Caco-2 (cell line): Measurements from ENCODE around the gene GRIN2A. TPM values are rescaled to one million over a fixed set of nuclear protein-coding genes. Genes with fewer than 3 reads are reported as not detected.

Experiments
- BruUV-seq: library from RNA; stranded (reverse); fragments of 400-500 nt; replicated peaks from 2 replicates; lab custom pipeline; 2021; lab: Mats Ljungman, UMichigan
- CTCF ChIA-PET: fragments of 300-600 bp; sonication (Branson Sonifier 250); formaldehyde crosslinking; loops from one replicate; lab custom pipeline; 2022; ENCODE audit warnings: antibody characterized with exemption; lab: Charles Lee
- POLR2A ChIA-PET: fragments of 300-600 bp; sonication (Branson Sonifier 250); formaldehyde crosslinking; loops from one replicate; lab custom pipeline; 2022; ENCODE audit warnings: antibody characterized with exemption; lab: Charles Lee
- DNase-seq, 2 experiments: peaks; one replicate each; pipeline versions ENCODE4 v3.0.0 to v3.0.0-alpha.2; 2020 to 2022
- H3K27me3 ChIP-seq: replicated peaks from 2 replicates; pipeline ENCODE4 v1.6.0; 2011; ENCODE audit warnings: low read length; ENCODE audit not compliant: control insufficient read depth, insufficient read depth
- H3K36me3 ChIP-seq: 2 replicates; pipeline ENCODE4 v1.5.1; 2011; ENCODE audit warnings: low read length; ENCODE audit not compliant: control insufficient read depth, insufficient read depth
- H3K4me1 ChIP-seq: fragments of 250-450 bp; sonication (Bioruptor Pico); 2 replicates; pipeline ENCODE4 v1.5.1; 2020; ENCODE audit warnings: mild to moderate bottlenecking
- H3K4me3 ChIP-seq: 2 replicates; pipeline ENCODE4 v1.5.1; 2011; ENCODE audit warnings: low read depth, mild to moderate bottlenecking, control low read depth, low read length
- H3K9me3 ChIP-seq: fragments of 250-450 bp; sonication (Bioruptor Pico); 2 replicates; pipeline ENCODE4 v1.5.1; 2020; ENCODE audit warnings: mild to moderate bottlenecking, moderate library complexity
- H3K27ac Mint-ChIP-seq: one replicate; pipeline ENCODE4 v1.8.0; 2022; ENCODE audit warnings: mixed read lengths; ENCODE audit not compliant: unreplicated experiment
- H3K27me3 Mint-ChIP-seq: one replicate; pipeline ENCODE4 v1.8.0; 2022; ENCODE audit warnings: mixed read lengths; ENCODE audit not compliant: insufficient read depth, unreplicated experiment
- H3K36me3 Mint-ChIP-seq: one replicate; pipeline ENCODE4 v1.8.0; 2022; ENCODE audit warnings: mild to moderate bottlenecking, mixed read lengths; ENCODE audit not compliant: insufficient read depth, unreplicated experiment
- H3K4me1 Mint-ChIP-seq: one replicate; pipeline ENCODE4 v1.8.0; 2022; ENCODE audit warnings: low read depth, mixed read lengths; ENCODE audit not compliant: unreplicated experiment
- H3K4me3 Mint-ChIP-seq: one replicate; pipeline ENCODE4 v1.8.0; 2022; ENCODE audit warnings: mild to moderate bottlenecking, moderate library complexity, mixed read lengths; ENCODE audit not compliant: unreplicated experiment
- H3K9me3 Mint-ChIP-seq: one replicate; pipeline ENCODE4 v1.8.0; 2022; ENCODE audit warnings: mixed read lengths; ENCODE audit not compliant: unreplicated experiment
- intact Hi-C: fragments of 100-400 bp; cut with micrococcal nuclease; formaldehyde crosslinking; loops from one replicate; pipeline ENCODE4 v1.10.0; 2022; ENCODE audit not compliant: unreplicated experiment
- total RNA-seq: library from RNA; stranded (reverse); gene quantifications from 2 replicates; pipeline ENCODE4 v1.2.3, GENCODE V29; 2022
- TF ChIP-seq, protein P1 (sequence below), 2 experiments: fragments of 200-600 bp in 1 of 2; IDR thresholded peaks; 1 replicate in 1 of 2; 2 replicates in 1 of 2; pipeline versions ENCODE4 v1.5.1 to v1.8.0; 2011 to 2022; ENCODE audit warnings: antibody characterized with exemption in 1 of 2, control low read depth in 1 of 2, inconsistent platforms in 1 of 2, low read depth in 1 of 2, low read length in 1 of 2, mild to moderate bottlenecking in 1 of 2, moderate library complexity in 1 of 2; ENCODE audit not compliant: insufficient read depth in 1 of 2, severe bottlenecking in 1 of 2, unreplicated experiment in 1 of 2

The GRIN2A gene
- total RNA-seq, 1 experiment from 2014 or later, result 0.54 TPM

DNA sequence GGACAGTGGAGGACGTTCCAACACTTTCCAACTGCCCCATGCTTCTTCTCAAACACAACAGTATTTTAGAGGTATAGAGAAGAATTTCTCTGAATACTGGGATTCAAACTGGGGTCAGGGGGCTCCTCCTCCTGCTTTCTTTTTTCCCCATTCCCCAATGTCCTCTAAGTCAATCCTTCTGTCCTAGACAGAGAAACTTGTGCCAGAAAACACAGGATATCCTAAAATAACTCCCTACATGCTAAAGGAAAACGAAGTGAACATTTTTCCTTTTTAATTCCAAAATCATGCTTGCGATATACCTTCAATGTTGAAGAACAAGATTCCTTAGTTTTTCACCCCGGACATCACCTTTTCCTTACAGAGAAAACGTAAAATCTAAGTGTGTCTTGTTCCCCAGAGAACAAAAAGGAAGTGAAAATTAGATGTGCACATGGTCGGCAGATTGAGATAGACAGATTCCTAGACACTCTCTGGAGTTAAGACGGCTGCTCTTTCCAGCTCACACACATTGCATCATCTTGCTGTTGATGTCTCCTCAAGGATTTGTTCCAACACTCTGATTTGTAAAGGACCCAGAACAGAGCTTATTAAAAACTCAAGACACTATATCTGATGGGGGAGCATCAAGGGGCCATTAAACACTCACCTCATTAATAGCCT, 228.2 kb downstream of the GRIN2A start:
- H3K4me1 ChIP-seq, result no peaks in the 10 kb centered on the region
- CTCF ChIA-PET, result no interaction called here
- H3K27me3 ChIP-seq, result no peaks in the 10 kb centered on the region; the same call in 1 of the 2 replicates
- POLR2A ChIA-PET, result no interaction called here
- Mint-ChIP-seq H3K4me1 (peaks cover 7% of the 10 kb centered on the region), H3K27ac (no peak overlapping the region), H3K9me3 (no peaks in the 10 kb centered on the region), H3K36me3 (no peaks in the 10 kb centered on the region), H3K4me3 (no peak overlapping the region), H3K27me3 (peaks cover 26% of the 10 kb centered on the region)
- H3K4me3 ChIP-seq, result no peak overlapping the region
- DNase-seq, result no peak
- no TSS peak for BruUV-seq
- intact Hi-C loops, result no loop called here
- H3K36me3 ChIP-seq, result no peaks in the 10 kb centered on the region
- H3K9me3 ChIP-seq, result no peaks in the 10 kb centered on the region
- TF ChIP-seq, protein P1, sequence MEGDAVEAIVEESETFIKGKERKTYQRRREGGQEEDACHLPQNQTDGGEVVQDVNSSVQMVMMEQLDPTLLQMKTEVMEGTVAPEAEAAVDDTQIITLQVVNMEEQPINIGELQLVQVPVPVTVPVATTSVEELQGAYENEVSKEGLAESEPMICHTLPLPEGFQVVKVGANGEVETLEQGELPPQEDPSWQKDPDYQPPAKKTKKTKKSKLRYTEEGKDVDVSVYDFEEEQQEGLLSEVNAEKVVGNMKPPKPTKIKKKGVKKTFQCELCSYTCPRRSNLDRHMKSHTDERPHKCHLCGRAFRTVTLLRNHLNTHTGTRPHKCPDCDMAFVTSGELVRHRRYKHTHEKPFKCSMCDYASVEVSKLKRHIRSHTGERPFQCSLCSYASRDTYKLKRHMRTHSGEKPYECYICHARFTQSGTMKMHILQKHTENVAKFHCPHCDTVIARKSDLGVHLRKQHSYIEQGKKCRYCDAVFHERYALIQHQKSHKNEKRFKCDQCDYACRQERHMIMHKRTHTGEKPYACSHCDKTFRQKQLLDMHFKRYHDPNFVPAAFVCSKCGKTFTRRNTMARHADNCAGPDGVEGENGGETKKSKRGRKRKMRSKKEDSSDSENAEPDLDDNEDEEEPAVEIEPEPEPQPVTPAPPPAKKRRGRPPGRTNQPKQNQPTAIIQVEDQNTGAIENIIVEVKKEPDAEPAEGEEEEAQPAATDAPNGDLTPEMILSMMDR (IDR thresholded peaks at IDR 0.05; ENCODE audit: insufficient read depth in 1 of 2, low read depth in 1 of 2, low read length in 1 of 2, severe bottlenecking in 1 of 2, unreplicated experiment in 1 of 2), result no peak

DNA sequence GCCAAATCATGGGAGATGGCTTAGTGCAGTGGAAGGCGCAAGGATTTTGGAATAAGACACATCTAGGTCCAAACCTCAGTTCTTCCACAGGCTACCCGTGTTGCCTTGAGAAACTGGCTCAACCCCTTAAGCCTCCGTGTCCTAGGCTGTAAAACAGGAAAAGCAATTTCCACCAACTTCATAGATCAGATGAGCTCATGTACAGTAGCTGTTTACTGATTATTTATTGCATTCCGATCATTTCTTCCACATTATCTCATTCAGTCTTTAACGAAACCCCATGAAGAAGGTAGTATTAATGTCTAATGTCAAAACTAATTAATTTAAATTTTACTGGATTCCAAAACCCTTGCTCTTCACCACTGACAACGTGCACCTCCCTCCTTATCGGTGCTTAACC, 231.6 kb downstream of the GRIN2A start:
- H3K4me3 Mint-ChIP-seq, result no peak overlapping the region
- H3K27ac Mint-ChIP-seq, result no peak overlapping the region
- intact Hi-C loops, result no loop called here
- H3K9me3 Mint-ChIP-seq, result no peaks in the 10 kb centered on the region
- H3K9me3 ChIP-seq, result no peaks in the 10 kb centered on the region
- peaks cover 7% of the 10 kb centered on the region for H3K4me1 Mint-ChIP-seq
- no TSS peak for BruUV-seq
- H3K4me1 ChIP-seq, result no peaks in the 10 kb centered on the region
- ChIA-PET CTCF (no interaction called here), POLR2A (no interaction called here)
- H3K36me3 Mint-ChIP-seq, result no peaks in the 10 kb centered on the region
- DNase-seq, result no peak
- peaks cover 30% of the 10 kb centered on the region for H3K27me3 Mint-ChIP-seq
- no peaks in the 10 kb centered on the region for H3K36me3 ChIP-seq
- no peak overlapping the region for H3K4me3 ChIP-seq
- no peaks in the 10 kb centered on the region; the same call in 1 of the 2 replicates for H3K27me3 ChIP-seq
- TF ChIP-seq, protein P1 (IDR thresholded peaks at IDR 0.05; ENCODE audit: insufficient read depth in 1 of 2, low read depth in 1 of 2, low read length in 1 of 2, severe bottlenecking in 1 of 2, unreplicated experiment in 1 of 2), result no peak

DNA sequence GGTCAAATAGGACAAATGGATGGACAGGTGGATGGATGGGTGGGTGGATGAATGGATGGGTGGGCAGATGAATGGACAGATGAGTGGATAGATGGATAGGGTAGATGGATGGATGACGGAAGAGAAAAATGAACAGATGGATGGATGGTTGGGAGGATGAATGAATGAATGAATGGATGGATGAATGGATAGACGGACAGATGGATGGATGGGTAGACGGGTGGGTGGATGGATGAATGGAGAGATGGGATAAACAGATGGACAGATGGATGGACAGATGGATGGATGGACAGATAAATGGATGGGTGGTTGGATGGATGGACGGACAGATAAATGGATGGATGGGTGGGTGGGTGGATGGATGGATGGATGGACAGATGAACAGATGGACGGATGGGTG, 232.8 kb downstream of the GRIN2A start:
- Mint-ChIP-seq H3K9me3 (no peaks in the 10 kb centered on the region), H3K27ac (no peak overlapping the region), H3K27me3 (peaks cover 25% of the 10 kb centered on the region), H3K4me1 (peaks cover 7% of the 10 kb centered on the region), H3K36me3 (no peaks in the 10 kb centered on the region), H3K4me3 (no peak overlapping the region)
- CTCF ChIA-PET, result no interaction called here
- no peaks in the 10 kb centered on the region for H3K36me3 ChIP-seq
- TF ChIP-seq, protein P1 (IDR thresholded peaks at IDR 0.05; ENCODE audit: insufficient read depth in 1 of 2, low read depth in 1 of 2, low read length in 1 of 2, severe bottlenecking in 1 of 2, unreplicated experiment in 1 of 2), result no peak
- intact Hi-C loops, result no loop called here
- no peaks in the 10 kb centered on the region; the same call in 1 of the 2 replicates for H3K27me3 ChIP-seq
- H3K4me3 ChIP-seq, result no peak overlapping the region
- no peaks in the 10 kb centered on the region for H3K9me3 ChIP-seq
- BruUV-seq, result no TSS peak
- POLR2A ChIA-PET, result no interaction called here
- H3K4me1 ChIP-seq, result no peaks in the 10 kb centered on the region
- no peak for DNase-seq
